ENCODE data around the gene TMOD1. TPM values are rescaled to one million over a fixed set of nuclear protein-coding genes. Genes with fewer than 3 reads are reported as not detected.

The TMOD1 gene
- total RNA-seq, 2 experiments from 2014 or later: 1.2 to 1.4 TPM

DNA sequence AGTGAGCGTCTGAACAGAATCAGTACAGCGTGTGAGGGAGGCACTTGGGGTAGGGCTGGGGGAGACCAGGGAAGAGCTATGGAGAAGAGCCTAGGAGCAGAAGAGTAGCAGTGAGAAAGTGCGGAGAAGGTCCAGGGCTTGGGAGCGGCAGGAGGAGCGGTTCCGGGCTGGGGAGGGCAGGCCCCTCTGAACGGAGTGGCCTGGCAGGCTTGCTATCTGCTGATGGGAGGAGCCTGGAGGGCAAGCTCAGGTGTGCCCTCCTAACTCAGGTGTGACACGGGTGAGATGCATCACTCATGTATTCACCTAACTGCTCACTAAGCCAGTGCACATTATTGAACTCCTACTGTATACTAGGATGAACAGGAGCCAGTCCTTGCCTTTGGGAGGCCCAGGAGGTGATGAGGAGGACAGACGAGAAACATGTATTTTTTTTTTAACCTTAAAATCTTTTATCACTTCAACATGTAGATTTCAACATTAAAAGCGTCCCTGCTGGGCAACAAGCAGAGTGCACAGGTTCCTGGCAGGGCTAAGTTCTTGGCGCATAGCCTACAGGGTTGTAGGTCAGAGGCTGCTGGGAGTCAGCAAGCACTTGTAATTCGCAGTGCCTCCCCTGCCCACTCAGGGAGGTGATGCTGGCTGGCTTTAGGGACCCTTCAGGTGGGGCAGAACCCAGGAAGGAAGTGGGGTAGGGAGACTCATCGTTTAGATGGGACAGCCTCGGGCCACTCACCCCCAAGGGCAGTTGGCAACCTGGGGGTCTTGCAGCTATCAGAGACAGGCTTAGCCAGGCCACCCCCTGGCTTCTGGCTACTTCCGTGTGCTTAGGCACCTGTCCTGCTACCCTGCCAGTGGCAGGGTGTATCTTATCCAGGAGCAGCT lies 55.5 kb downstream of the TMOD1 start:
- DNase-seq: no peak

DNA sequence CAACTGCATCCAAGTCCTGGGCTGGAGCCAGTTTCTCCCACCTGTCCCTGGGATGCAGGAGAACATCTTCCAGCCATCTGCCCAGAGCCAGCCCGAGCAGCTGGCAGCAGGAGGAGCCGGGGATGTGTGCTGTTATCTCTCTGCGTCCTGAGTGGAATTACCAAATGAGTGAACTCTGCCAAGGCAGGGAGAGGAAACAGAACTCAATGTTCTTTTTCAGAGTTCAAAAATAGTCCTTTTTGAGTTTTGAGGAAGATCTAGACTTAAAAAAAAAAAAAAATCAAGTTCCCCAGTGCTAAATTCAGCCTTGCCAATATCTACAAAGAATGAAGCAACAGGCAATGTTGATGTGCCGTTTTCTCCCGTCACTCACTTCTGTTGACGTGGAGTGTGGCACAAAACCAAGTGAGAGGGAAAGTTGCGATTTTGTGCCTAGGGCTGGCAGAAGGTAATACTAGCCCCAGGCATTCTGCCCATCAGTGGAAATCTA lies 56.2 kb downstream of the TMOD1 start:
- Mint-ChIP-seq H3K4me1 (ENCODE audit: low read depth) (peaks cover 8% of the 10 kb centered on the region), H3K27me3 (ENCODE audit: low read depth) (peaks cover 11% of the 10 kb centered on the region), H3K36me3 (ENCODE audit: low read depth) (no peaks in the 10 kb centered on the region), H3K4me3 (no peak overlapping the region), H3K27ac (no peak overlapping the region), H3K9me3 (no peaks in the 10 kb centered on the region)
- intact Hi-C loops (cut with micrococcal nuclease): no loop called here
- DNase-seq: no peak
- CTCF ChIA-PET: interaction anchor here (0.6 to 1.7 kb wide), 2 partner anchors 41 to 57 kb away, joined by 3 to 4 read pairs; no protein-coding TSS in a partner anchor

More for the DNA sequence above, 55.5 kb downstream of the TMOD1 start:
- intact Hi-C loops (cut with micrococcal nuclease): no loop called here
- H3K27ac Mint-ChIP-seq: no peak overlapping the region
- H3K4me3 Mint-ChIP-seq: no peak overlapping the region
- H3K36me3 Mint-ChIP-seq (ENCODE audit: low read depth): no peaks in the 10 kb centered on the region
- peaks cover 13% of the 10 kb centered on the region for H3K27me3 Mint-ChIP-seq (ENCODE audit: low read depth)
- peaks cover 8% of the 10 kb centered on the region for H3K4me1 Mint-ChIP-seq (ENCODE audit: low read depth)
- no peaks in the 10 kb centered on the region for H3K9me3 Mint-ChIP-seq
- CTCF ChIA-PET: interaction anchor here (0.7 kb wide), 1 partner anchor 42 kb away, joined by 3 read pairs; no protein-coding TSS in a partner anchor

DNA sequence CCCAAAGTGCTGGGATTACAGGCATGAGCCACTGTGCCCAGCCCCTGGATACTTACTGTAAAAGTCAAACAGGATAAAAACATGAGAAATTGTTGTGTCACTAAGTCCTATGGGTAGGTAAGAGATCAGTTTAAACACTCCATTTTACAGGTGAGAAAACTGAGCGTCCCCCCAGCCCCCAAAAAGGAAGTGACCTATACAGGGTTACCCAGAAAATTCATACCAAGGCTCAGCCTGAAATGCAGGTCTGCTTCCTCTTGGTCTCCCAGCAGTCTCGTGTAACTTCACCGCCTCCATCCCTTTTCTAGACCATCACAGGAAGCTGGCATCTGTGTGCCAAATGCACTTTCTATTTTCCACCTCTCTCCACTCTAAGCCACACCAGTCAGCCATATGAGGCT lies 57.2 kb downstream of the TMOD1 start:
- Mint-ChIP-seq H3K36me3 (ENCODE audit: low read depth) (no peaks in the 10 kb centered on the region), H3K27ac (no peak overlapping the region), H3K27me3 (ENCODE audit: low read depth) (peaks cover 11% of the 10 kb centered on the region), H3K4me1 (ENCODE audit: low read depth) (peaks cover 8% of the 10 kb centered on the region), H3K9me3 (no peaks in the 10 kb centered on the region), H3K4me3 (no peak overlapping the region)
- no peak for DNase-seq
- intact Hi-C loops (cut with micrococcal nuclease): no loop called here
- CTCF ChIA-PET: interaction anchor here (0.6 to 1.7 kb wide), 2 partner anchors 40 to 140 kb away, joined by 3 to 4 read pairs; no protein-coding TSS in a partner anchor

DNA sequence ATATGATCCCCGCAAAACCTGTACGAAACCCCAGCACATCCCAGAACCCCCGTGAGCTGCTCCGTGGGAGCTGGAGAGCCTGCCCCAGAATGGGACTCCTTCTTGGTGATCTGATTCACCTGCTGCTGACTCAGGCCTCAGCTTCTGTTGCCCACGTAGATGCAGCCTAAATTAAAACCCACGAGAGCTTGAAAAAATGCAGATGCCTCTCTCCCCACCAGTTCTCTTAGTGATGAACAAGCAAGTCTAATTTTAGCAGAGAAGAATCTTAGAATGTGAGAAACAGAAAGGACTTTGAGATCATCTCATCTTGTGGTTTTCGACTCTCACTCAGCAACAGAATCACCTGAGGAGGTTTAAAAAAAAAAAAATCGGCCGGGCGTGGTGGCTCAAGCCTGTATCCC lies 57.6 kb downstream of the TMOD1 start:
- DNase-seq: peak; percentile 13
- Mint-ChIP-seq H3K27ac (no peak overlapping the region), H3K36me3 (ENCODE audit: low read depth) (no peaks in the 10 kb centered on the region), H3K4me1 (ENCODE audit: low read depth) (peaks cover 8% of the 10 kb centered on the region), H3K27me3 (ENCODE audit: low read depth) (peaks cover 11% of the 10 kb centered on the region), H3K9me3 (no peaks in the 10 kb centered on the region), H3K4me3 (no peak overlapping the region)
- CTCF ChIA-PET: interaction anchor here (0.6 to 1.7 kb wide), 2 partner anchors 40 to 141 kb away, joined by 3 to 4 read pairs; no protein-coding TSS in a partner anchor
- intact Hi-C loops (cut with micrococcal nuclease): no loop called here

DNA sequence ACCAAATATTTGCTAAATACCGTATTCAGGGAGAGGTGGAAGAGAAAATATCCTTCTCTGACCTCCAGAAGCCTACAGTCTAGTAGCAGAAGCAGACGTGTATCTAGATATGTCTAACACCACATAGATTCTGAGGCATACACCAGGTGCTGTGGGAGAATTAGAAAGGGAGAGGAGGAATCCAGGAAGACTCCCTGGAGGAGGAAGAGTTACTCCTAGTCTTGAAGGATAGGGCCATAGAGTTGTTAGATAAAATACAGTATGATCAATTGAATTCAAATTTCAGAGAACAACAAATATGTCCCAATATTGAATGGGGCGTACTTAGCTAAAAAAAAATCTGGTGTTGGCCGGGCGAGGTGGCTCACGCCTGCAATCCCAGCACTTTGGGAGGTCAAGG lies 58.7 kb downstream of the TMOD1 start:
- Mint-ChIP-seq H3K4me3 (no peak overlapping the region), H3K27me3 (ENCODE audit: low read depth) (peaks cover 11% of the 10 kb centered on the region), H3K4me1 (ENCODE audit: low read depth) (peaks cover 8% of the 10 kb centered on the region), H3K27ac (no peak overlapping the region), H3K9me3 (no peaks in the 10 kb centered on the region), H3K36me3 (ENCODE audit: low read depth) (no peaks in the 10 kb centered on the region)
- no peak for DNase-seq
- intact Hi-C loops (cut with micrococcal nuclease): no loop called here
- CTCF ChIA-PET: interaction anchor here (1.2 kb wide), 1 partner anchor 38 kb away, joined by 6 read pairs; no protein-coding TSS in a partner anchor

DNA sequence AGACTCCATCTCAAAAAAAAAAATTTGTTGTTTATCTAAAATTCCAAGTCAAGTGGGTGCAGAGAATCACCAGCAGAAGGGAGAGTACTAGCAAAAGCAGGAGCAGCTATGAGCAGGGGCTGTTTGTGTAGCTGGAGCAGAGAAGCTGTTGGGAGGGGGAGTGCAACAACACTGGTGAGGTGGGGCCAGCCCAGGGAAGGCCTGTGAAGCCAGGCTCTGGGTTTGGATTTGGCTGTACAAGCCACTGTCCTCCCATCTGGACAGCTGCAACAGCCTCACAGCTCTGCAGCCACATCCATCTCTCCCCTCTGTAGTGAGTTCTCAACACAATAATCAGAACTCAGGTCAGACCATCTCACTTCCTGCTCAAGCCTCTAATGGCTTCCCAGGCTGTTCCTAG lies 59.4 kb downstream of the TMOD1 start:
- no peak overlapping the region for H3K4me3 Mint-ChIP-seq
- no peaks in the 10 kb centered on the region for H3K9me3 Mint-ChIP-seq
- peaks cover 8% of the 10 kb centered on the region for H3K4me1 Mint-ChIP-seq (ENCODE audit: low read depth)
- intact Hi-C loops (cut with micrococcal nuclease): no loop called here
- DNase-seq: no peak
- H3K36me3 Mint-ChIP-seq (ENCODE audit: low read depth): no peaks in the 10 kb centered on the region
- peaks cover 11% of the 10 kb centered on the region for H3K27me3 Mint-ChIP-seq (ENCODE audit: low read depth)
- no peak overlapping the region for H3K27ac Mint-ChIP-seq
- CTCF ChIA-PET: interaction anchor here (1.2 kb wide), 1 partner anchor 38 kb away, joined by 6 read pairs; no protein-coding TSS in a partner anchor

DNA sequence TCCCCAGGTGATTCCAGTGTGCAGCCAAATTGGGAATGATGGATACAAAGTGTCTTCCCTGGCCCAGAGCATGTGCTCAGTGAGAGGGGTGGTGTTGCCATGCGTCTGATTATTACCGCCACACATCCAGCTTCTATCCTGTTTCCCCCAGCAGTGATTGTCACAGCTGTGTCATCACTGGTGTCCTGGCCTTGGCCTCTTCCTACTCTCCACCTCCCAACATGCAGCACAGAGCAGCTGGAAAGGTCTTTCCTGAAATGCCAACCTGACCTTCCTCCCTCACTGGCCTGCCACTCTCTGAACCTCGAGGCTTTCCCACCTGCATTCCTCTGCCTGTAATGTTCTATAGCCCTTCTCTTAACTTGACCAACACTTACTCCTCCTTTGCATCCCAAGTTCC lies 60.0 kb downstream of the TMOD1 start:
- H3K9me3 Mint-ChIP-seq: no peaks in the 10 kb centered on the region
- intact Hi-C loops (cut with micrococcal nuclease): no loop called here
- H3K4me1 Mint-ChIP-seq (ENCODE audit: low read depth): peaks cover 8% of the 10 kb centered on the region
- no peak for DNase-seq
- H3K36me3 Mint-ChIP-seq (ENCODE audit: low read depth): no peaks in the 10 kb centered on the region
- CTCF ChIA-PET: no interaction called here
- no peak overlapping the region for H3K4me3 Mint-ChIP-seq
- peaks cover 11% of the 10 kb centered on the region for H3K27me3 Mint-ChIP-seq (ENCODE audit: low read depth)
- no peak overlapping the region for H3K27ac Mint-ChIP-seq

DNA sequence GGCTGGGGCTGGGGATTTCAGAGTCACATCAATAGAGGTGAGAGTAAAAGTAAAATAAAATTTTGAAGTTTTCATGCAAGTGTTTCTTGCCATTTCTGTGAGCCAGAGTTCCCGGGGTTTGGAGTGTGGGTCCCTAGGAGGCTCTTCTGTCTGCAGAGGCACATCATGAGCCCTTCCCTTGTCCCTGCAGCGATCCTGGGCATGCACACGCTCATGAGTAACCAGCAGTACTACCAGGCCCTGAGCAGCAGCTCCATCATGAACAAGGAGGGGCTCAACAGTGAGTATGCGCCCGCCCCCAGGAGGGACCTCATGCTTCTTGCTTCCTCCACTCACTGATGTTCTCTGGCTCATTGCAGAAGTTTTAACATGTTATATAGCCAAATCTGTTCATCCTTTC lies 61.1 kb downstream of the TMOD1 start:
- H3K9me3 Mint-ChIP-seq: no peaks in the 10 kb centered on the region
- peaks cover 9% of the 10 kb centered on the region for H3K27me3 Mint-ChIP-seq (ENCODE audit: low read depth)
- no peak overlapping the region for H3K27ac Mint-ChIP-seq
- CTCF ChIA-PET: no interaction called here
- intact Hi-C loops (cut with micrococcal nuclease): no loop called here
- H3K4me3 Mint-ChIP-seq: no peak overlapping the region
- H3K36me3 Mint-ChIP-seq (ENCODE audit: low read depth): no peaks in the 10 kb centered on the region
- peaks cover 8% of the 10 kb centered on the region for H3K4me1 Mint-ChIP-seq (ENCODE audit: low read depth)
- no peak for DNase-seq

DNA sequence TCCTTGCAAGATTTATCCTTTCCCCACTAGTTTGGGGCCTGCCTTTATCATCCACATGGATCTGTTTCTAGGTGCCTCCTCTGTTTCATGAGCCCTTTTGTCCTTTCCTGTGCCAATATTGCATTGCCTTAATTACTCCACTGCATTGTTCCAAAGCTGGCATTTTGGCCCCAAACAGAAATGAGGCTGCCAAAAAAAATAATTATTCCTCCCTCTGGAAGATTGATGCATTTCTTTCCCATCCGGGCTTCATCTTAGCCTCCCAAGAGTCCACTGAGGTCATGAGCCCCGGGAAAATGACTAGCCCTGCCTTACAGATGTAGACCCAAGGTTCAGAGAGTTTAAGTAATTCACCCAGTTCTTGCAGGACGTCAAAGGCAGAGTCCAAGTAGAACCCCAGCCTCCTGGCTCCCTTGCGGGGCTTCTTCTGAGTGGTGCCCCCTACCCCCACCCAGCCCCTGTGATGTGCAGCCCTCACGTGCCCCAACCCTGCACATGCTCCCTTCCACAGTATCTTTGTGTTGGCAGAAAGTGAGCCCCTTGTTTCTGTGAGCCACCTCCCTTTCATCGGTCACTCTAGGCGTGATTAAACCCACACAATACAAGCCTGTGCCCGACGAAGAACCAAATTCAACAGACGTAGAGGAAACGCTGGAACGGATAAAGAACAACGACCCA lies 62.1 kb downstream of the TMOD1 start:
- no peaks in the 10 kb centered on the region for H3K36me3 Mint-ChIP-seq (ENCODE audit: low read depth)
- no peak overlapping the region for H3K27ac Mint-ChIP-seq
- peaks cover 5% of the 10 kb centered on the region for H3K27me3 Mint-ChIP-seq (ENCODE audit: low read depth)
- intact Hi-C loops (cut with micrococcal nuclease): no loop called here
- CTCF ChIA-PET: no interaction called here
- no peak overlapping the region for H3K4me3 Mint-ChIP-seq
- DNase-seq: no peak
- peaks cover 8% of the 10 kb centered on the region for H3K4me1 Mint-ChIP-seq (ENCODE audit: low read depth)
- H3K9me3 Mint-ChIP-seq: no peaks in the 10 kb centered on the region

DNA sequence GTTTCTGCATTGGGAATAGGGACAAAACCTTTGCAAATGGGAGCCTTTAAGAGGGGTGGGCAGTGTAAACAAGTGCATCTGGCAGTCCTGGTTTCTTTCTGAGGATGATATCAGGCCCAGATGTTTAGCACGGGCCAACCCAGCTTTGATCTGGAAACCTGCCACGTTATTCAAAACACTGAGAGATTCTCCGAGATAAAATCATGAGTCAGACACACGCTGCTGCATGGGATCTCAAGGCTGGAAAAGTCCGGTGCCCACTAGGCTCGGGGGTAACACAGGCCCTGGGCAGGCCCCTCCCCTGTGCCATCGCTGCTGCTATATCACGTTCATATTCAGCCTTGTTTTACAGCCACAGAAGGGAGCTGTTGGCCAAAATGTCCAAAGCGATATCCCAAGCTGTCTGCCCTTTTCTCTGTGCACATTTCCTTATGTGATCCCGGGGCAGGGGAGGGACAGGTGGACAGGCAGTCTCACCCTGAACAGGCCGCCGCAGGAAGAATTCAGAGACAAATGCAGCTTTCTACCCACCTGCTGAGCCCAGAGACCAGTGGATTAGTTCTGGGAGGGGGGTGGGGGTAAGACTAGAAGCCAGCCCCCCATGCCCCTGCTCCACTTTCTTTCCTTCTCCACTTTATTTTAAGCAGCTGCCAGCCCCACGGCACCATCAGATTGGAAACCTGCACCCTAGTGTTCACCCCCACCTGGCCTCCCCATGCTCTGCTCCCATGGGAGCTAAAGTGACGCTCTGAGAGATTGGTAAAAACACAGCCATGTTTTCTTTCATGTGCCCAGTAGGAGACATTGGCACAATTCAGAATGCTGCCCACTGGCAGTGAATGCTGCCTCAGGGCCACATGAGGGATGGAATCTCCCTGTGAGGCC lies 63.1 kb downstream of the TMOD1 start:
- intact Hi-C loops (cut with micrococcal nuclease): no loop called here
- Mint-ChIP-seq H3K4me3 (no peak overlapping the region), H3K9me3 (no peaks in the 10 kb centered on the region), H3K27me3 (ENCODE audit: low read depth) (peaks cover 5% of the 10 kb centered on the region), H3K27ac (no peak overlapping the region), H3K4me1 (ENCODE audit: low read depth) (peaks cover 2% of the 10 kb centered on the region), H3K36me3 (ENCODE audit: low read depth) (no peaks in the 10 kb centered on the region)
- CTCF ChIA-PET: no interaction called here
- no peak for DNase-seq

DNA sequence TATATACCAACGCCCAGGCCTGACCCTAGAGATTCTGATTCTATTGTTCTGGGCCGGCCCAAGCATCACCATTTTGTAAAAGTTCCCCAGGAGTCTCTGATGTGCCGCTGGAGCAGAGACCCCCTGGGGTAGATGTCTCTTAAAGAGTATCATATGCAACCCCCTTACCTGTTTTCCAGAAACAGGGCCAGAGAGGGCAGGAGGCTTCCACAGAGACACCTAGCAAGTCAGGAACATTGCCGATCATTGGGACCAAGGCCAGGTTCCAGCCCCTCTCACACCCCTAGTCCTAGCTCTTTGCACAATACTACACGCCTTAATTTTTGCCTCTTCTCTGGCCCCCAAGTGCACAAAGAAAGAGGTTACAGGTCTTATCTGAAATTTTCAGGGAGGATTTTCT lies 63.8 kb downstream of the TMOD1 start:
- no peak for DNase-seq
- Mint-ChIP-seq H3K4me1 (ENCODE audit: low read depth) (no peaks in the 10 kb centered on the region), H3K27me3 (ENCODE audit: low read depth) (no peaks in the 10 kb centered on the region), H3K9me3 (no peaks in the 10 kb centered on the region), H3K27ac (no peak overlapping the region), H3K4me3 (no peak overlapping the region), H3K36me3 (ENCODE audit: low read depth) (no peaks in the 10 kb centered on the region)
- intact Hi-C loops (cut with micrococcal nuclease): no loop called here
- CTCF ChIA-PET: no interaction called here
